ACHN (cell line): ENCODE results near the gene P2RY6.

Source experiments
- DNase-seq: peaks from one replicate; pipeline ENCODE4 v3.0.0-alpha.2; 2015
- in situ Hi-C: cut with HindIII; loops from 2 replicates; pipeline ENCODE4 v1.10.0; 2017; ENCODE audit warnings: low sequenced_read_pairs, low pct_ligation_motif_present, low pct_unique_long_range_greater_than_20kb

P2RY6 gene

GRCh38 chr11:73252577-73253191, 19.5 kb upstream of the P2RY6 start:
- peak; percentile 30 for DNase-seq
- in situ Hi-C loops = no loop called here

DNA sequence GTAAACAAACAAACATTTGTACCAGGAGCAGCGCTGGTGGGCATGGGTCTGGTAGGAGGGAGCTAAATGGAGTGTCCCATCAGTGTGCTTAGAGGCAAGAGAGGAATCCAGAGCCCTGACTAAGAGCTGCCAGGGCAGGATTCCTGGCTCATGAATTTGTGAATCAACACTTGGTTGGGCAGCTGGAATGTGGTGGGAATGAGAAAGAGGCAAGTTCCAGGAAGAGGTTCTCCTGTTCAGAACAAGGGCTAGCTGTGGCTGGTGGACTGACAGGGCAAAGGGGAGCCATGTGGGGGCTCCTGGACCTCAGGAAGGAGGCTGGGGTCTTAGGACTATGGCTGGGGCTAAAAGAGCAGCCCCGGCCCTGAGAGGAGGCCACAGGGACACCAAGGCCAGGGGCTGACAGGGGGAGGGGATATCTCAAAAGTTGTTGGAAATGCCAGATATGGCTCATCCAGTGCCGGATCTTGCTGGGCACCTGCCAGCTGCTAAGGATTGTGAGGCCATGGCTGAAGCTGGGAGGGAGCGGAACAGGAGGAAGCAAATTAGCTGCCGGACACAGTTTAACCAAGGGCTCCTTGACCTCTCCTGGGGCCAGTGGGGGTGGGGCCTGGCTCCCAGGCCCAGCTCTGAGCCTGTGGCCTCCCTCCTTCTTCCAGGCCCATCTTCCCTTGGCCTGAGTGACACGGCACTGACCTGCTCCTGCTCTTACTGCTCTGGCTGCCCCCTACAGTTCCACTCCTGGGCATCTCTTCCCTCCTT, 14.6 kb upstream of the P2RY6 start:
- peak; percentile 97 for DNase-seq

GRCh38 chr11:73258104-73259035, 13.8 kb upstream of the P2RY6 start:
- DNase-seq = no peak
- in situ Hi-C loops = no loop called here

More for the DNA sequence above, 14.6 kb upstream of the P2RY6 start:
- in situ Hi-C loops = no loop called here

DNA sequence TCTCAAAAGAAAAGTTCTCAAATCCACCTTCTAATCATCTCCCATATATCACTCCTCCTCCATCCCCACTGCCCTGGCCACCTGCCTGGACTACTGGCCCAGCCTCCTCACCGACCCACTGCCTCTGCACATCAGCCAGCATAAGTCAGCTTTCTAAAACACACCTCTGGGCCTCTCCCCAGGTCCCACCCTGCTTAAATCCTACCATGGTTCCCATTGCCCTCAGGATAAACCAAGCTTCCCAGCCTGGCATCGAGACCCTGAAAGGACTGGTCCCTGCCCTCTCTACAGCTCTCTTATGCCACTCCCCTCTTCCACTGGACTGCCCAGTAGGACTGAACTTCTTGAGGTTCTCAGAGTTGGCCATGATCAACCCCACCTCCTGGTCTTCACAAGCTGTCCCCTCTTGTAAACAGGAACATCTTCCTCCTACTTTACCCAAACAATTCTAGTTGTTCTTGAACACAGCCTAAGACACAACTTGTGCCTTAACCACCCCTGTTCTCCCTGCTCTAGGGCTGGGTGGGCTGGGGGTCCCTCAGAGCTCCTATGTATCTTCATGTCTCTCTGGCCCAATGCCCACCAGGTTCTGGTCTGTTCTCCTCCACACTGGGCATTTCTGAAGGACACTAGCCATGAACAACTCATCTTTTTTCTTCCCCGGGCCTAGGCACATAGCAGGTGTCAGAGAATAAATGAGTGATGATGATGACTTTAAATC, 12.6 kb upstream of the P2RY6 start:
- in situ Hi-C loops = no loop called here
- DNase-seq = no peak

DNA sequence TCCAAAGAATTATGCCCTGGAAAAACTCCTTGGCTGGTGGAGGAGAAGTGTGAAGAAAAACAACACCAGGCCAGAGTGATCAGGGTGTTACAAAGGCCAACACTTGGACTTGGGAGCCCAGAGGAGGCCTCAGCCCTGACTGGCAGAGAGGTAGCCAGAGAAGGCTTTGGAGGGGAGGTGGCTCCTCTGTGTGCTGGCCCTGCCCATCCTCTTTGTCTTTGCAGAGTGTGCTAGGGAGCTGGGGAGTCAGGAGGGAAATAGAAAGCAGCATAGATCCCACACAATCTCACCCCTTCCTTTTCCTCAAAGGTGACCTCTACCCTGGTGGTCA, 12.0 kb upstream of the P2RY6 start:
- no peak for DNase-seq
- in situ Hi-C loops = no loop called here

DNA sequence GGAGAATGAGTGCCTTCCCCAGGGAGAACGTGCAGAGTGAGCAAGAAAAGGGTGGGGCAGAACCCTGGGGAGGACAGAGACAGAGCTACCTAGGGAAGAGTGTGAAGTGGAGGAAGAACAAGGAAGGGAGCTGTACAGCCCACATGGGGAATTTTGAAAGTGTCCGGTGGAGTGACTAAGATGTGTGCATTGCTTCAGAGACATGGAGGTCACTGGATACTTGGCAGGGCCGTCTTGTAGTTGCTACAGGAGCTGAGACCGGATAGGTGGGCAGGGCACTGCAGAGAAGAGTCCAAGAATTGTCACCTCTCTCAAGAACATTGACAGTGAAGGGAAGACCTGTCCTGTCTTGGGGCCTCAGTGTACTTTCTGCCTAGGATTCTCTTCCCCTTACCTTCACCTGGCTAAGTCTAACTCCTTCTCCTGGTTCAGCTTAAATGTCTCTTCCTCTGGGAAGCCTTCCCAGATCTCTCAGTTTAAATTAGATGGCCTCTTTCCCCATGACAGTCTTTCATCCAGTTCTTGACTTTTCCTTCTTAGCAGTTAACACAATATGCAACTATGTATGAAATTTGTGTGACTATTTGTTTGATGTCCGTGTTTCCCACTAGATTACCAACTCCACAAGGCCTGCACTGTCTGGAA, 9.2 kb upstream of the P2RY6 start:
- no peak for DNase-seq
- in situ Hi-C loops = no loop called here

DNA sequence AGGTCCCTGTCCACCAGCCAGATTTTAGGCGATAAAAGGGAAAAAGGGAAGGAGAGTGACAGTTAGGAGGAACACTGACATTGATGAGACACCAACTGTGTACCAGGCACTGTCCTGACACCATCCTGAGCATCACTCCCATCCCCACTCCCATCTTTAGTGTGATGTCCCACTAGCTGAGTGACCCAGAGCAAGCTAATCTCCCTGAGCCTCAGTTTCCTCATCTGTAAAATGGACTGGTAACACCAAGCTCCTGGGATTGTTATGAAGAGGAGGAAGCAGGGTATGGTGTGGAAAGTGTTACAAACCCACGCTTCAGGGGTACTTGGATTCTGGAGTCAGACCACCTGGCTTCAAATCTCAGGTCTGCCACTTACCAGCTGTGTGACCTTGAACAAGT, 8.5 kb upstream of the P2RY6 start:
- DNase-seq = no peak
- in situ Hi-C loops = no loop called here

DNA sequence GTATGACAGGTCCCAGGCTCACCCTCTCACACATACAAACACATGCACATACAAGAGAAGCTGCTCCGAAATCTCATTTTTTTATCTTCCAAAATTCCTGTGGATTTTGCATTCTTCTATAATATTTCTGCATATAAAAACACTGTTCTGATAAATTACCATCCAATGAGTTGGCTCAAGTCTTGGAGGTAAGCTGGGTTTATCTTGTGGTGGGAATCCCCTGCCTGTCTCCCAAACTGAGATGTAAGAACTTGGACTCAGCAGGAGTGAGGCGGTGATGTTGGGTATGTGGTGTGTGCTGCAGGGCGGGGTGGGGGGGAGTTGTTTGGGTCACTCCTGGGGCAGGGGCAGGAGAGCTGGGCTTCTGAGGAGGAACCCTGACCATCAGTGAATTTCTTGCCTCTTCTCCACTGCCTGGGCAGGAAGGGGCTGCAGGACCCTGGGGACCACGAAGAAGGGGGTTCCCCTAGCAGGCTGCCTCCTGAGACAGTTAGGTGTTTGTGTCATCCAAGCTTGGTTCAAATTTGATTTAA, 6.8 kb upstream of the P2RY6 start:
- no peak for DNase-seq
- in situ Hi-C loops = no loop called here

GRCh38 chr11:73265853-73266645, 6.1 kb upstream of the P2RY6 start:
- in situ Hi-C loops = no loop called here
- DNase-seq = no peak

- no peak for DNase-seq
- in situ Hi-C loops = no loop called here
Observed at GRCh38 chr11:73266646-73267020, 5.5 kb upstream of the P2RY6 start.

DNA sequence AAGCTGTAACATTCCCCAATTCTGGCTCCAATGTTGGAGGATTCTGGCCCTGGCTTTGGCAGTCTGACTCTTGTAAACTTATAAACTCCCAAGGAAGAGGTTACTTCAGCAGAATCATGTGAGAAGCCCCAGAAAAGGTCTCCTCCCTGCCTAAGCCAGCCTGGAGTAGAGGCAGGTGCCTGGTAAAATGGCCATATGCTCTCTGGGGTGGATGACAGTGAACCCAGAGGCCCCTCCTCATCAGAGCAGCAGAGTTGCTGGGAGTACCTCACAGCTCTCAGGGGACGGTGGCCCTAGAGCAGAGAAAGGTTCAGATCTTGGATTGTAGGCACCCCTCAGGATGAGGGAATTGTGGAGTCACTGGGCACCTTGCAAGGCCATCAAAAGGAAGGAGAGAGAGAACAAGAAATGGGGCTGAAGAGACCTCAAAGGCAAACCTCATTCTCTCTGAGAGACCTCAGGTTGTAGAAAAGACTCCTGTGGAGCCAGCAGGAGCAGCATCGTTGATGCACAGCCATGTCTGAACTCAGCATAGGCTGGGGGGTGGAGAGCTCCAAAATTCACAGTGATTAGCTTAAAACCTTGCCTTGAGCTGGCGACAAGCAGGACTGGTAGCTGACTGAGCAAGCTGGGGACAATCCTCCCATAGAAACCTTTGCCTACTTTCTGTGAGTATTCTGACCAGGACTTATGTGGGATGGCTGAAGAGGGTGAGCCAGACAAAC, 4.9 kb upstream of the P2RY6 start:
- in situ Hi-C loops = no loop called here
- no peak for DNase-seq

GRCh38 chr11:73267906-73268540, 4.1 kb upstream of the P2RY6 start:
- DNase-seq = no peak
- in situ Hi-C loops = no loop called here

DNA sequence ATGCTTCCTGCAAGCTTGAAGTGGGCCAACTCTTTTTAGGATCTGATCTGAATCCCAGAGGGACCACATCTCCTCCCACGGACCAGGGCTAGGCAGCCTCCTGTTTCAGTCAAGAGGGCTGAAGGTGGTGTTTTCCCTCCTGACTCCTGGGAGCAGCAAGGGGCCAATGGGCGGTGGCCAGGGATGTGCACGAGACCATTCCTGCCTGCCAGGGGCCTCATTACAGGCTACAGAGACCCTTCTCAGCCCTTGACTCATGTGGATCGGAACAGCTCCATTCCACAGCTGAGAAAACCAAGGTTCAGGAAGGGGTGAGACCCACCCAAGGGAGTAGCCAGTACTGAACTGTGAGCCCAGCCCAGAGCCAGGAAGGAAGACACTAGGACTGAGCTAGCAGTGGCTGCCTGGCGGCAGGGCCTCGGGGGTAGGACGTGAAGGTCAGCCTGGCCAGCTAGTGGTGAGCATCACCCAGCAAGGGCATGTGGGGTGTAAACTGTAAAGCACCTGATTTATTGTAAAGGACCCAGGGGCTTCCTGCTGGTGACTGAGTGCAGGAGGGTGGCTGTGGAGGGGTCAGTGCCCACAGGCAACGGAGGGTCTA, 3.4 kb upstream of the P2RY6 start:
- no peak for DNase-seq
- in situ Hi-C loops = no loop called here

DNA sequence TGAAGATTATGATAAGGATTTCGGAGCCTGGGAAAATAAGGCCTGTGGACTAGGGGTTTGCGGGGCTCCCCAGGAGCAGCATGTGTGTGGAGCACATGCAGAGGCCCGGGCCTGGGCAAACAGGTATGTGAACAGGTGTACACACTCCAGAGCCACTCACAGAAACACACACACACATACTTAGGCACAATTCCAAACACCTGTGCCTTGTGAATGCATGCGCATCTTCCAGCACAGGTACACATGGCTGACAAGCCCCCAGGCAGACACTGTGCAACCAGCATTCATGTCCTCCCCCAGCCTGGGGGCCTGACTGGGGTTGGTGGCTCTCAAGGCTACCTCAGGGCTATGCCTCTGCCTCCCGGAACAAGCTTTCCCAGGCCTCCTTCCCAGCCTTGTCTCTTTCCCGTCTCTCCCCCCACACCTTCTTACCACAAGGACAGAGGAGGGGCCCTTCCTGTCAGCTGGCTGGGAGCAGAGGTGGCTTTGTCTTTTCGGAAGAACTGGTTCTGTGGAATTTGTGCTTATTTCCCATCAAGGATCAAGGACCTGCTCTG, 2.6 kb upstream of the P2RY6 start:
- no peak for DNase-seq
- in situ Hi-C loops = no loop called here

GRCh38 chr11:73270016-73270854, 1.9 kb upstream of the P2RY6 start:
- in situ Hi-C loops = no loop called here
- no peak for DNase-seq
